DMS79 (cell line): Measurements from ENCODE around the gene MSRB1.

Experiments used
- DNase-seq: peaks from one replicate; lab custom pipeline; 2025; lab: John Stamatoyannopoulos, UW

The MSRB1 gene, protein sequence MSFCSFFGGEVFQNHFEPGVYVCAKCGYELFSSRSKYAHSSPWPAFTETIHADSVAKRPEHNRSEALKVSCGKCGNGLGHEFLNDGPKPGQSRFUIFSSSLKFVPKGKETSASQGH

DNA sequence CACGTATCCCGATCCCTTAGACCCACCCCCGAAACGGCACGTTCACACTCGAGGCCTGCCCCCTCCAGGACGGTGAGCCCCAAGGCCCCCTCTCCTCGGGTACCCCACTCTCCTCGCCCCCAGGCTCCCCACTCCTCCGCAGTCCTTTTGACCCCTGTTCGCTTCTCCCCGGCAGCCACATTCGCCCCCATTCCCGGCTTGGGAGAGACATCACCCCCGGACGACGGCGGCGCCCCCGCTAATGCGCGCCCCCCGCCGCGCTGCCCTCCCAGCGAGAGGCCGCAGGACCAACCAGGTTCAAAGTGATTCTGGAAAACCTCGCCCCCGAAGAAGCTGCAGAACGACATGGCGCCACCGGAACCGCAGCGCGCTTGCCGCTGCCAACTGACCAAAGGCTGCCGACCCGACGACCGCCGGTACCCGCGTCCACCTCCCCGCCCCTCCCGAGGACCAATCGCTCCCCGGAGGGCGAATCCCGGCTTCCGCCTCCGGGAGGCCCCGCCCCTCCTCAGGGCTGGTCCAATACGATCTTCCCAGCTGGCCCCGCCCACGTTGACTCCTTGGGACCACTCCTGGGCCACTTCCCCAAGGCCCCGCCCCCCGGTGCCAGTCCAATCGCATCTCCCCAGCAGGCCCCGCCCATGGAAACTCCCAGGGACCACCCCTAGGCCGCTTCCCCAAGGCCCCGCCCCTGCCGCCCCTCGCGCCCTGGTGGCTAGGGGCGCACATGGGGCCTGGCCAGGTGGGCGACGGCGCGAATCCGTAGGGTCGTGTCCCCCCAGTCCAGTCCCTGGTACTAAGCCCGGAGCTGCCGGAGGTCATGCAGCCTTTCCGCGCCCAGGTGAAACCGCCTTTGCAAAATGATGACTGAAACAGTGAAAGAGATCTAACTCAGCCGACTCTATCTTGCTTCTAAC lies at the start of gene MSRB1:
MSRB1 (minus strand) TSS at position 390 of the 917 bp plus-strand sequence; CDS start at position 347, 43 bp downstream.
- peak; percentile 75 for DNase-seq

DNA sequence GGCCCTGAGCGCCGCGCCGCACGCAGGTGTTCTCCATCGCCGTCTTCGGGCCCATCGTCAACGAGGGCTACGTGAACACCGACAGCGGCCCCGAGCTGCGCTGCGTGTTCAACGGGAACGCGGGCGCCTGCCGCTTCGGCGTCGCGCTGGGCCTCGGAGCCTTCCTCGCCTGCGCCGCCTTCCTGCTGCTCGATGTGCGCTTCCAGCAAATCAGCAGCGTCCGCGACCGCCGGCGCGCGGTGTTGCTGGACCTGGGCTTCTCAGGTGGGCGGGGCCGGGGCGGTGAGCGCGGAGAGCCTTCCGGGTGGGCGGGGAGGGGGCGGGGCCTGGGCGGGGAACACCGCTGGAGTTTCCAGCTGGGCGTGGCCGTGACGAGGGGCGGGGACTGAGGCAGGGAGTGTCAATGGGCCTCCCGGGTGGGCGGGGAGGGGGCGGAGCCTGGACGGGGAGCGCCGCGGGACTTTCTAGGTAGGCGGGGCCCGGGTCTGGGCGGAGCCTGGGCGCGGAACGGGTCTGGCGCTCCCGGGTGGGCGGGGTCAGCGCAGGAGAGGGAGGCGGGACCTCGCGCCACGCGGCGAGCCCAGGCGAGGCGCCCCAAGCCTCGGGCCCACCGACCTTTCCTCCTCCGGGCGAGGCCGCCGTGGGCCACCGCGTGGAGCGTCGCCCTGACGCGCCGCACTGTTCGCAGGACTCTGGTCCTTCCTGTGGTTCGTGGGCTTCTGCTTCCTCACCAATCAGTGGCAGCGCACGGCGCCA lies 49.1 kb upstream of the MSRB1 start:
- no peak for DNase-seq

DNA sequence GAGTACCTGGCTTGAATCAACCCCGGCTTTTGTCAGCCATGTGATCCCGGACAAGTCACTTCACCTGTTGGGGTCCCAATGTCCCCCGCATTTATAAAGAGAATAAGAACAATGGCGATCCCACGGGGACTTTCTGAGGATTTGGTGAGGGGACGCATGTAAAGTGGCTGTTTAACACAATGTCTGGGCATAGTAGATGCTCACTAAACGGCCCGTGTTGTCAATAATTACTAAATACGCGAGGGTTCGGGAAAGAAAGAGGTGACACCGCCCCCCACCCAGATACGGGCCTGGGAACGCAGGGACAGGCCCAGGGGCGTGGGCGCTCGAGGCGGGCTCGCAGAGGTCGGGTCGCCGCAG lies 48.6 kb upstream of the MSRB1 start:
- no peak for DNase-seq

DNA sequence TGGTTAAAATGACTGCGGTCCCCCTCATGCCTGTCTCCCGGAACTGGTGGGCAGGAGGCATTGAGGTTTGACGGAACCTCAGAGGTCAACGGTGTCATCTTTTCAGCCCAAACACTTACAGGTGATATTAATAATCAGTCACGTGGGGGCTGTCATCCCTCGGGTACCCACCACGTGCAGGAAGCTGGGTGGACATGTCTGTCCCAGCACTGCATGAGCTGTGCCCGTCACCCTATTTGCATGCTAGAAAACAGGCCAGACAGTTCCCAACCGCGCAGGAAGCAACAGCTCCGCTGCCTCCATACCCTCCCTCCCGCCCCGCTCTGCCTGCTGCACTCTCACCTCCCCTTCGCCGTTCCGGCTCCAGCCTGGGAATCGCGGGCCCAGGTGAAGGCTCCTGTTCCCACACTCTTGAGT lies 48.1 kb upstream of the MSRB1 start:
- DNase-seq = no peak

DNA sequence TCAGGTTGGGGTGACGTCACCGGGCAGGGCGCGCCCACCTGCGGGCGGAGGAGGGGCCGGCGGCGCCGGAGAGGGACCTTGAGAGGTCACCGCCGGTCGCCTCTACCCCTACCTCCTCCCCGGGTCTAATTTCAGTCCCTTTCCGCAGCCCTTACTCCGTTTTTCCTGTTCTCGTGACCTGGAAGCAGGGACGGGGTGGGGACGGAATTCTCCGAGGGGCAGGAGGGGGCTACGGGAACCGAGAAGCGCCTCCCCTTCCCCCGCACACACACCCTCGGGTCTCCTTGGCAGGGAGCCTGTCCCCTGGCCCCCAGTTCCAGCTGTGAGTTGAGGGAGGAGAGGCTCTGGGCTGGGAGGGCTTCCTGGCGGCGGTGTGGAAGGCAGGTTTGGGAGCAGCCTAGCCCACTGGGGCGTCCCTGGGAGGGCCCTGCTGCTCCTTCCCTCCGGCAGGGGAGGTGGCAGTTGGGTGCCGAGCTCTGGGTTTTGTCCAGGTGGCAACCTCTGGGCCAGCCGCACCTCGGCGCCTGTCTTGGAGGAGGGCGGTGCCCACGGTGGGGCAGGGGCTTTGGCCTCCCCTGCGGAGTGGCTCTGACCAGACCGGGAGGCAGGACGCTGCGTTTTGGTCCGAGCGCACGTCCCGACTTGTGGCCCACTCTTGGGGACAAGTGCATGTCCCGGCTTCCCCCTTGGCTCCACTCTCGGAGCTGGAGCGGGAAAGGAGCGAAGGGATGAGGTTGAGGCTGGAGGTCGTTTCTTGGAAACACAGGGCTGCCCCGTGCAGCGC lies 47.5 kb upstream of the MSRB1 start:
- DNase-seq = no peak

DNA sequence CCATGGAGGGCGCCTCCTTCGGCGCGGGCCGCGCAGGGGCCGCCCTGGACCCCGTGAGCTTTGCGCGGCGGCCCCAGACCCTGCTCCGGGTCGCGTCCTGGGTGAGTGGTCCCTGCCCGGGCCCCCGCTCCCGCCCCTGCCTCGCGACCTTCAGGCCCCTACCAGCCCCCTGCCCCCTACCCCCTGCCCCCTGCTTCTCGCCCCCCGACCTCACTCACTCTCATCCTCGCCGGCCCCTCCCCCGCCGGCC lies 47.0 kb upstream of the MSRB1 start:
- no peak for DNase-seq

DNA sequence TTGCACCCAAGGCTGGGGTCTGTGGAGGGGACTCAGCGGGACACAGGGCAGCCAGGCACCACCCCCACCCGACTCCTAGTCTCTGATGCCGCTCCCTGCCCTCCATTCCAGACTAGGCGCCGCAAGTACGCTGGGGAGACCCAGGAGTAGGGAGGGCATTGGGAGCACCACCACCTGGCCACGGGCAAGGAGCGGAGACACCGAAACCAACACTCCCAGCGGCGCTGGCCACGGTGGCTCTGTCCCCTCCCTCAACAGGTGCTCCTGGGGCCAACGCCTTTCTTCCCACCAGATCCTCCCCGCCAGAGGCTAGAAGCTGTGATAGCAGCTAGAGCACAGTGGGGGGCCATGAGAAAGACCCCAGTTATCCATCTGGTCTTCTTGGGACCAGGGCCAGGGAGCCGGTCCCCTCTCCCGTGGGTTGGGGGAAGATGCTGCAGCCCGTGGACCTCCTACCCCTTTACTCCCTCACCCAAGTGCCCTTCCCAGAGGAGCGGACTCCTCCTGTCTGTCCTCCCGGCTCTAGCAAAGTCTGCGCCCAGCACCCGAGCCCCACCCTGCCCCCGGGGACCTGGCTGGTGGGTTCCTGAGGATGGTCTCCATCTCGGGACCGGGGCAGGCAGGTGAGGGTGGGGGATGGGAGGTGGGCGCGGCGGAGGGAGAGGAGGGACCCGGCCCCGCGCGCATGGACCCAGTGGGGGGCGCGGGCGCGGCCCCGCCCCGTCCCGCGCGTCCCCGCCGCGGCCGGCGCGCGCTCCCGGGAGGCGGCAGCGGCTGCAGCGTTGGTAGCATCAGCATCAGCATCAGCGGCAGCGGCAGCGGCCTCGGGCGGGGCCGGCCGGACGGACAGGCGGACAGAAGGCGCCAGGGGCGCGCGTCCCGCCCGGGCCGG lies 46.5 kb upstream of the MSRB1 start, which contains the start of gene SYNGR3:
SYNGR3 (plus strand) TSS at position 762 of the 892 bp plus-strand sequence. CDS start 133 bp downstream, outside the sequence.
- no peak for DNase-seq

DNA sequence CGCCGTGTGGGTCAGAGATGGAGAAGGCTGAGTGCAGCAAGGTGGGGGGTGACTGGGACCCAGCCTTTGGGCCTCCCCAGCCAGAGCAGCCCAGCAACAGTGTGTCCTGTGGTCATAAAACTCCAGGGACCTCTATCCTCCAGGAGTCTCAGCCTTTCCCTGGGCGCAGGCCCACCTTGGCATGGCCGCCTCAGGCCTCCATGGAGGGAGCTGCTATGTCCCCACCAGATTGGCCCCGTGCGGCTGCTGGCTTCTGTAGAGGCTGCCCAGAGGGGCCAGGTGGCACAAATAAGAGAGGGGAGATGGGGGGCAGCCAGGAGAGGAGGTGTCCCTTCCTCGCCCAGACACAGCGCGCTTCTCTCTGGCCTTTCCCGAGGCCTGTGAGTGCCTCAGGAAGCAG lies 44.2 kb upstream of the MSRB1 start:
- no peak for DNase-seq

DNA sequence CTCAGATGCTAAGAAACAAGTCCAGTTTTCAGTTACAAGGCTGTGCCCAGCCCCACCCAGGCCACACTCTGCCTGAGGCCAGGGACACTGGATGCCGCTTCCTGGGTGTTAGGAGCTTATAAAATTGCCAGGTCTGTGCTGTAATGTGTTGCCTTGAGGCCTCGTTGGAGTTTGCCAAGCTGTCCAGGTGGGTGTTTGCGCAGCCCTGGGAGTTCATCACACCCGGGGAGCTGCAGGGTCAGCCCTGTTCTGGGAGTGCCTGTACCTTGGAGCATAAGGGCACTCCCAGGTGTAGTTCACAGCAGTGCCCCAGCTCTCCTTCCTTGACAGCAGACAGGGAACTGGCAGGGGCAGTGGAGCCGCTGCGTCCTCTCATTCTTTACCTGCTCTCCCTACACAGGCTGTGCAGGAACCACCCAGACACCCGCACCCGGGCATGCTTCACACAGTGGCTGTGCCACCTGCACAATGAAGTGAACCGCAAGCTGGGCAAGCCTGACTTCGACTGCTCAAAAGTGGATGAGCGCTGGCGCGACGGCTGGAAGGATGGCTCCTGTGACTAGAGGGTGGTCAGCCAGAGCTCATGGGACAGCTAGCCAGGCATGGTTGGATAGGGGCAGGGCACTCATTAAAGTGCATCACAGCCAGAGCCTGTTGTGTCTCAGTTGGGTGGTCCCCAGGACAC lies 42.6 kb upstream of the MSRB1 start:
- no peak for DNase-seq

DNA sequence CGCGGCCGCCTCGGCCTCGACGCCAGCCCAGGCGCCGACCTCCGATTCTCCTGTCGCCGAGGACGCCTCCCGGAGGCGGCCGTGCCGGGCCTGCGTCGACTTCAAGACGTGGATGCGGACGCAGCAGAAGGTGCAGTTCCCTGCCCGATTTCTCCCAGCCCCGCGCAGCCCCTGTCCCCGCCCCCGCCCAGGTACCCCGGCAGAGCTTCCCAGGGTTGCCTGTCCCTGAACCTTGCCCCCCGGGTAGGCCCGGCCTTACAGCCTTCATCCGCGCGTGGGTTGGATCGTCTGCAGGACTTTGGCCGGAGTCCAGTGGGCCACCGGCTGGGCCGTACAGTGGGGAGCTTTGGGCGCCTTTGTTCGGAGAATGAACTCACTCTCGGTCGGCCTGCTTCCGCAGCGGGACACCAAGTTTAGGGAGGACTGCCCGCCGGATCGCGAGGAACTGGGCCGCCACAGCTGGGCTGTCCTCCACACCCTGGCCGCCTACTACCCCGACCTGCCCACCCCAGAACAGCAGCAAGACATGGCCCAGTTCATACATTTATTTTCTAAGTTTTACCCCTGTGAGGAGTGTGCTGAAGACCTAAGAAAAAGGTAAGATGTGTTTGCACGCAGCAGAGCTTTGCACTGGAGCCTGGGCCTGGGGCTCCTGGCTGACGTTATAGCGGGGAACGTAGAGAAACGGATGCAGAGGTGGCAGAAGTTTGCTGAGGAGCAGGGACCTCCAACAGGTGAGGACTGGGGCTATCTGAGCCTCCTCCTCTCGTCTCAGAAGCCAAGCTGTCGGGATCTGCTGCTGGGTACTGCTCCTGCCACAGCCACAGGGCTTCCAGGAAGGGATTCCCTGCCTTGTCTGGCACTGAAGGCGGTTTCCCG lies 41.6 kb upstream of the MSRB1 start:
- DNase-seq = no peak

DNA sequence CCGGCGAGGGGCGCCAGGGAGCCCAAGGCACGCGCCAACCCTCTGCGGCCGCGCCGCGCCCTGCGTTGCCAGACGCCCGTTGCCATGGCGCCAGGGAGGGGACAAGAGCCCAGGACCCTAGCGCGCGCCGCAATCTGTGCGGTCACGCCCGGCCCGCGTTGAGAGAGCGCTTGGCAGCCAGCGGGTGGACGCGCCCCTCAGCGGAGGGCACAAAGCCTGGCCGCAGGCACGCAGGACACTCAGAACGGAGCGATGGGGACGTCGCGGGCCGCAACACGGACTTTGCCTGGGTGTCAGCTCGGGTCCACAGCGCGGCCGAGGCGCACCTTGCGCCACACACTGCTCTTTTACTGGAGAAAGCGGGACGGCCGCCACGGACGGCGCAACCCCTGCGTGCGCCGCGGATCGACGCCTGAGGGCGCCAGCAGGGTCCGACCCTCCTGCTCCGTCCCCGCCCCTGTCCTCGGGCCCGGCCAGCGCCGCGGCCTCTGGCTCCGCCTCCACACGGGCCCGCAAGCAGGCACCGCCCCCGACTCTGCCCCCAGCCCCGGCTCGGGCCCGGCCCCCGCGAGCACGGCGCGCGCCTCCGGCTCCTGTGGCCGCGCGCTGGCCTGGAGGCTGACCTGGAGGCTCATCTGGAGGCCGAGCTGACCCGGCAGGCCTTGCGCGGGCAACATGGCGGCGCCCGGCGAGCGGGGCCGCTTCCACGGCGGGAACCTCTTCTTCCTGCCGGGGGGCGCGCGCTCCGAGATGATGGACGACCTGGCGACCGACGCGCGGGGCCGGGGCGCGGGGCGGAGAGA lies 40.7 kb upstream of the MSRB1 start, which contains the start of gene GFER:
GFER (plus strand) TSS at position 650 of the 803 bp plus-strand sequence; CDS start at position 676, 26 bp downstream.
- DNase-seq = peak; percentile 49

DNA sequence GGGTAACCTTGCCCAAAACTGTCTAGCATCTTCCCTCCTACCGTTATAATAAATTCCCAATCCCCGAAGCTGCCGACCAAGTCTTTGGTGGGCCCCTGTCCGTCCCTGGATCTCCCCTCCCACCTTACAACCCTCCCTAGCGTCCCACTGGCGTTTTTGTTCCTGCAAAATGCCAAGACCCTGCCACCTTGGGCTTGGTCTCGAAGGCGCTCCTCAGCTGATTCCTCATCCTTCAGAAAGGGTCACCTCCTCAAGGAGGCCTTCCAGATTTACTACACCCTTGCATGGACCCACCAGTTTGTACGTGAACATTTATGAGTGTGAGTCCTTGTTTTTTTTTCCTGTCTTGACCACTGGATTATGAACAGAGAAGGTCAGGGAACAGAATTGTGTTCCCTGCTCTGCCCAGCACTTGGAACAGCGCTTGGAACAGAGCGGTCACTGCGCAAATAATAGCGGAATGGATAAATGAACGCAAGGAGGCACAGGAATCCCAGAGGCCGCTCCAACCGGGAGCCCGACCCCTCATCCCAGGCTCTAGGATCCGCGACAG lies 40.1 kb upstream of the MSRB1 start:
- no peak for DNase-seq

DNA sequence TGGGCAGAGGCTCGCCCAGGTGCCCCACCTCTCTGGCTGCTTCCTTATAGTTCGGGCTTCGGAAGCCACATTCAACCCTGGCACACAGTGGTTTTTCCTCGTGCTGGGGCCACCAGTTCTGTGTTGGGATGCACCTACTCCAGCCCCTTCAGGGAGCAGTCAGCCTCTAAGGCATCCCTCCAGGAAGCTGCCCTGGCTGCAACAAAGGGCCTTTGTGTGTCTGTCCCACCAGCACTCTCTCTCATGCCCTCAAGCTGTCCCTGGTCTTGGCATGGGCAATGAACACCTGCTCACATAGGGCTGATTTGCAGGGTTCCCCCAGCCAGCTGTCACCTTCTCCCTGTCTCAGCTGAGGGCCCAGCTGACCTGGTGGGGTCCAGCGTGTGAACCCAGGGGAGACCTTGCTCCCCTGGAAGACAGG lies 39.0 kb upstream of the MSRB1 start:
- no peak for DNase-seq

DNA sequence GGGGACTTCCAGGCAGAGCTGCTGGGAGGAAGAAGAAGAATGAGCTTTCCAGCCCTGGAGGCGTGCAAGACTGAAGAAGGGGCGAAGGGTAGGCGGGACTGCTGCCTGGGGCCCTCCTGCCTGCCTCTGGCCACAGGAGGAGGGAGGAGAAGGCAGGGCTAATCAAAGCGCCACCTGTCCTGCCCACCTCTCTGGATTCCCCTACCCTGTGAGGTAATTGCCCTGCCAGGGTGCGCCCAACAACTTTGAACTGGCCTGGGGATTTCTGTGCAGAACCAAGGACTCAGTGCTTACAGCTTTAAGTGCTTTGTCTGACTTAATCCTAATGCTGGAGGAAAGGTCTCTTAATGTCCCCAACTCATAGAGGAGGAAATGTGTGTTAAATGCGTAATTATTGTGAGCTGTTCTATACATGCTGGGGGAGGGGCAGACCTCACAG lies 38.4 kb upstream of the MSRB1 start, which contains the start of gene NOXO1:
NOXO1 (minus strand) TSS at position 72 of the 439 bp plus-strand sequence. CDS start 290 bp downstream, outside the sequence.
- DNase-seq = no peak

DNA sequence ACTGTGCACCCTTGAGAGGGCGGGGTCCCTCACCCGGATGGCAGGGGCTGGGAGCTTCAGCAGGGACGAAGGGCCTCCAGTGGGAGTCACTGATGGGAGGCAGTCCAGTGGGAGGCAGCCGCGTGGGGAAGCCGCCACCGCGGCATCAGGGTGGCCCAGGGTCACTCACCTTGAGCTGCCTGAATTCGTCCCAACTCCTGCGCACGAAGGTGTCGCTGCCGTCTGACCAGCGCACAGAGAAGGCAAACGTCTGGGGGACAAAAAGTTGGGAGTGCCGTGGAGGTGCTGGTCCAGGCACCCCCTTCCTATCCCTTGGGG lies 37.7 kb upstream of the MSRB1 start:
- no peak for DNase-seq

DNA sequence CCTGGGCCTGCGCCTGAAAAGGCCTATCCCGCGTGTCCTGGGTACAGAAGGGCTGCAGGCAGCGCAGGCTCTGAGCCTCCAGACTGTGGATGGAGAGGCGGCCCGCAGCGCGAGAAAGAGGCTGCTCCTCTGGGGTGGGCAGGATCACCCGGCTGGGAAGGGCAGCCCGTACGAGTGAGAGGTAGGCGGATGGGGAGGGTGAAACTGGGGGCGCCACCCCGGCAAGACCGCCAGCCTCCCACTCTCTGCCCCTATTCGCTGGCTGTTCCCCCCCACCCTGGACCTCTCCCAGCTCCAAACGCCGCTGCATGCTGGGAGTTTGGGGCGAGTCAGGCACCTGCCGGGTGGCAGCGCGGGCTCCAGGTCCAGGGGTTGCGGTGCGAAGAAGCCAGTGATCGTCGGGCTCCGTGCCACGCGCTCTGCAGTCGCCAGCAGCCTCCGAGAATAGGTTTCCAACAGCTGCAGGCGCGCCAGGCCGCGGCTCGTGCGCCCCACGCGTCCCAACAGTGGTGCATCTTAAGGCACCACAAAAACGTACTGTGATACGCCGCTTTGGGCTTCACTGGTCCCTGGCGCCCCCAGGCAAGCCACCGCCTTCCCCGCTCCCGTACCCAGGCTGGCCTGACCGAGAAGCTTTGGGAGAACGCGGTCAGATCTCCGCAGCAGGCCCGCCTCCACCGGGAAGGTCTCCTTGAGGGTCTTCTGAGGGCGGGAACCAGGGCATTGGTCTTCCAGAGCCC lies 37.2 kb upstream of the MSRB1 start:
- DNase-seq = no peak

DNA sequence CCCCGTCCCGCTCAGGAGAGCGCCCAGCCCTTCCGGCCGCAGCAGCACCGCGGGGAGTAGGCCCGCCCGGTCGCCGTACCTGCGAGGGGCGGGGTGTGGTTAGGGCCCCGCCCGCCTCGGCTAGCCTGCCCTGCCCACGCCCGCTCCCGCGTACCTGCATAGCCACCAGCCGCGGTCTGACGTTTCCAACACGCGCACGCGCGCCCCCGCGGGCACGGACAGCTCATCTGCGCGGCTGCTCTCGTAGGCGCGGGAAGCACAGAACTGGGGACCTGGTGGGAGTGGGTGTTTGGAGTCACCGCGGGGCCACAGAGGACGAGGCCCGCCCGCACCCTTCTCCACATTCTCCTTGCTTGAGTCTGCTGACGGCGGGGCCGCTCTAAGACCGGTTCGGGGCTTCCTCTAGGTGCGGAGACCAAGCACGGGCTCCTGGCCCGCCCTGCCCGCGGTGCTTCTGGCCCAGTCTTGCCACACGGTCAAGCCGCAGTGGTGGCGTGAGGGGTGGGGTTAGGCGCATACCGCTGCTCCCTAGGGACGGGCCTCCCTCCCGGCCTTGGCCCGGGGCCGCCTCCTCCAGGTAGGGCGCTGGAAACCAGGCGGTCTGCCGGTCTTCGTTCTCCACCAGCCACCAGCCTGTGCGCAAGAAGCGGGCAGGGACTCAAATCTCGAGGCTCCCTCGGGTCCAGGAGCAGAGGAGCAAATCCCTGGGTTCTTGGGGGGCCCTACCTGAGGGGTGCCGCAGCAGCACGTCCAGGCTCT lies 36.5 kb upstream of the MSRB1 start:
- DNase-seq = peak; percentile 38
